Endothelial cell (in vitro differentiated cells): ENCODE measurements around the gene OLFM1. TPM values are rescaled to one million over a fixed set of nuclear protein-coding genes. Genes with fewer than 3 reads are reported as not detected.

Experiments
- DNase-seq: peaks from one replicate; pipeline ENCODE4 v3.0.0; 2021; ENCODE audit warnings: low spot score
- H3K27ac Mint-ChIP-seq: one replicate; pipeline ENCODE4 v1.8.0; 2021; ENCODE audit warnings: mixed read lengths, inconsistent platforms; ENCODE audit not compliant: unreplicated experiment
- H3K27me3 Mint-ChIP-seq: one replicate; pipeline ENCODE4 v1.8.0; 2021; ENCODE audit warnings: mild to moderate bottlenecking, moderate library complexity, mixed read lengths, inconsistent platforms; ENCODE audit not compliant: unreplicated experiment
- H3K36me3 Mint-ChIP-seq: one replicate; pipeline ENCODE4 v1.8.0; 2021; ENCODE audit warnings: mild to moderate bottlenecking, low read depth, mixed read lengths, inconsistent platforms; ENCODE audit not compliant: unreplicated experiment
- H3K4me1 Mint-ChIP-seq: one replicate; pipeline ENCODE4 v1.8.0; 2021; ENCODE audit warnings: mild to moderate bottlenecking, mixed read lengths, inconsistent platforms; ENCODE audit not compliant: unreplicated experiment
- H3K4me3 Mint-ChIP-seq: one replicate; pipeline ENCODE4 v1.8.0; 2021; ENCODE audit warnings: mild to moderate bottlenecking, mixed read lengths, inconsistent platforms; ENCODE audit not compliant: unreplicated experiment
- H3K9me3 Mint-ChIP-seq: one replicate; pipeline ENCODE4 v1.8.0; 2021; ENCODE audit warnings: mixed read lengths, inconsistent platforms; ENCODE audit not compliant: unreplicated experiment
- total RNA-seq: library from RNA; stranded (reverse); fragmentation: NEBNext Ultra II Directional; extraction: Animal tissue kit (Norgen Biotek cat#: 25700); gene quantifications from one replicate; pipeline ENCODE4 v1.2.1, GENCODE V29; 2021; ENCODE audit not compliant: unreplicated experiment
- TF ChIP-seq, protein P1 (sequence below): fragments of 200-600 bp; sonication (generic); IDR thresholded peaks from one replicate; pipeline ENCODE4 v1.5.0; 2021; ENCODE audit warnings: antibody characterized with exemption; ENCODE audit not compliant: unreplicated experiment

OLFM1 gene
- total RNA-seq, 1 donor from 2014 or later, result 0.74 TPM

DNA sequence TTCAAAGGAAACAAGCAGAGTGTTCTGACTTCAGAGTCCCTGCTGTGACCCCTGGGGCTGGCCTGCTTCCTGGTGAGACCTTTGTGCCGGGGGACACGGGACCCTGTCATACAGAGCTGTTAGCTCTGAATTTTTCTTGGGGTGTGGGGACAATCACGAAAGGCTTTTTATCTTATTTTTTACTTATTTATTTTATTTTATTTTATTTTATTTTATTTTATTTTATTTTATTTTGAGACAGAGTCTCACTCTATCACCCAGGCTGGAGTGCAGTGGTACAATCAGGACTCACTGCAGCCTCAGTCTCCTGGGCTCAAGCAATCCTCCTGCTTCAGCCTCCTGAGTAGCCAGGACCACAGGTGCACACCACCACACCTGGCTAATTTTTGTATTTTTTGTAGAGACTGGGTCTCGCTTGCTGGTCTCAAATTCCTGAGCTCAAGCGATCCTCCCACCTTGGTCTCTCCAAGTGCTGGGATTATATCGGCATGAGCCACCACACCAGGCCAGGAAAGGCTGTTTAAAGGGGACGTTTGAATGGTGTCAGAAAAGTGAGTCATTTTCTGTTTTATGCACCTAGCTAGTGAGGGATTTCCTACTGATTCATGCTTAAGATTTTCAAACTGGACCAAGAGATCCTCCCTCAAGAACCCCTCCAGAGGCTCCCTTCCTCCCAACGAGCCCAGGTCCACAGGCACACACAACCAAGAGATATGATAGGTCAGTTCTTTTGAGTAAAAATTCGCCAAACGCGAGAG lies 75.7 kb downstream of the OLFM1 start:
- H3K36me3 Mint-ChIP-seq, result no peaks in the 10 kb centered on the region
- H3K4me1 Mint-ChIP-seq, result no peaks in the 10 kb centered on the region
- no peak overlapping the region for H3K4me3 Mint-ChIP-seq

DNA sequence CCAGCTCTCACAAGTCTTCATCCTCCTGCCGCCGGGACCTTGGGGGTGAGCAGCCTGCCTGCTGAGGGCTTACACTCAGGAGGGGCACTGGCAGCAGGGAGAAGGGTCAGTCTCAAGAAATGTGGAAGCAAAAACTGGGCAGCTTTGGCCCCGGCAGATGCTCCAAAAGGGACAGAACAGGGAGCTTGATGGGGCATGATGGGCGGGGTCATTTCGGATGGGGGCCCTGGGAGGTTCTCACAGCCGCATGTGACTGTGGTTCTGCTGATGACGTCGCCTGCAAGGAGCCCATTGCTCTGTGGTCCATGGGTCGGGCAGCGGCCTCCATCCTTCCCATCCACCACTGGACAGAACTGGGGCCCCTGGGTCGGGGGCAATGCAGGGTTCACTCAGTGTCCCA lies 76.6 kb downstream of the OLFM1 start:
- TF ChIP-seq, protein P1, sequence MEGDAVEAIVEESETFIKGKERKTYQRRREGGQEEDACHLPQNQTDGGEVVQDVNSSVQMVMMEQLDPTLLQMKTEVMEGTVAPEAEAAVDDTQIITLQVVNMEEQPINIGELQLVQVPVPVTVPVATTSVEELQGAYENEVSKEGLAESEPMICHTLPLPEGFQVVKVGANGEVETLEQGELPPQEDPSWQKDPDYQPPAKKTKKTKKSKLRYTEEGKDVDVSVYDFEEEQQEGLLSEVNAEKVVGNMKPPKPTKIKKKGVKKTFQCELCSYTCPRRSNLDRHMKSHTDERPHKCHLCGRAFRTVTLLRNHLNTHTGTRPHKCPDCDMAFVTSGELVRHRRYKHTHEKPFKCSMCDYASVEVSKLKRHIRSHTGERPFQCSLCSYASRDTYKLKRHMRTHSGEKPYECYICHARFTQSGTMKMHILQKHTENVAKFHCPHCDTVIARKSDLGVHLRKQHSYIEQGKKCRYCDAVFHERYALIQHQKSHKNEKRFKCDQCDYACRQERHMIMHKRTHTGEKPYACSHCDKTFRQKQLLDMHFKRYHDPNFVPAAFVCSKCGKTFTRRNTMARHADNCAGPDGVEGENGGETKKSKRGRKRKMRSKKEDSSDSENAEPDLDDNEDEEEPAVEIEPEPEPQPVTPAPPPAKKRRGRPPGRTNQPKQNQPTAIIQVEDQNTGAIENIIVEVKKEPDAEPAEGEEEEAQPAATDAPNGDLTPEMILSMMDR, result no peak
- Mint-ChIP-seq H3K36me3 (no peaks in the 10 kb centered on the region), H3K4me3 (no peak overlapping the region), H3K27ac (no peak overlapping the region), H3K4me1 (no peaks in the 10 kb centered on the region), H3K27me3 (peaks cover 6% of the 10 kb centered on the region), H3K9me3 (no peaks in the 10 kb centered on the region)
- no peak for DNase-seq

More for the DNA sequence above, 75.7 kb downstream of the OLFM1 start:
- H3K27ac Mint-ChIP-seq, result no peak overlapping the region
- TF ChIP-seq, protein P1, result no peak
- H3K9me3 Mint-ChIP-seq, result no peaks in the 10 kb centered on the region
- H3K27me3 Mint-ChIP-seq, result peaks cover 4% of the 10 kb centered on the region
- no peak for DNase-seq

DNA sequence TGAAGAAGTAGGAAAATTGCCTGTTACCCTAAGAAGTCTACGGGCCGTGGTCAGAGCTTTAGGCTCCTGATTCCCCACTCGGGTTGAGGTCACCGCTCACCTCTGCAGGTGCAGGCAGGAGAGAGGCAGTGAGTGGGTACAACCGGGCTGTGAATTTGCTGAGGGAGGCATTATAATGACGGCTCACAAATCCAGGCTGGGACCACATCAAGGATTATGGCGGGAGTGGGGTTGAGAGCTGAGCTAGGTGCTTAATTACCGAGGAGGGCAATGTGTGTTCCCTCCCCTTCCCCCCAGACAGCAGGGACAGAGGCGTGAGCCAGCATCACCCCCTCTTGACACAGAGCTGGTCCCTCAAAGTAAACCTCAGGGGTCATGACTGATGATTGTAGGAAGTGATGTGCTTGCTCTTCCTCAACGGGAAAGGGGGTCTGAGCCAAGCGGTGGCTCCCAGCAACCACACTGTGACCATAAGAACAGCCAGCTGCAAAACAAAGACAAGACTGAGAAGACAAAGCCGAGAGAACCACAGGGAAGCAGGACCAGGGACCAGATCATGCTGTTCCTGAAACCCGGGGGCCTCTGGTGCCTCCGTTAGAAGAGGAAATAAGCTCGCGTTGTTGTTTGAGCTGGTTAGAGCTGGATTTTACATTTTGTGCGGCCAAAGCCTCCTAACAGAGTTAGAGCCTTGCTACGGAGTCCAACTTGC lies 77.7 kb downstream of the OLFM1 start:
- no peaks in the 10 kb centered on the region for H3K9me3 Mint-ChIP-seq
- H3K36me3 Mint-ChIP-seq, result no peaks in the 10 kb centered on the region
- H3K27ac Mint-ChIP-seq, result no peak overlapping the region
- H3K4me3 Mint-ChIP-seq, result no peak overlapping the region
- peaks cover 11% of the 10 kb centered on the region for H3K27me3 Mint-ChIP-seq
- TF ChIP-seq, protein P1, result no peak
- H3K4me1 Mint-ChIP-seq, result no peaks in the 10 kb centered on the region
- DNase-seq, result no peak

DNA sequence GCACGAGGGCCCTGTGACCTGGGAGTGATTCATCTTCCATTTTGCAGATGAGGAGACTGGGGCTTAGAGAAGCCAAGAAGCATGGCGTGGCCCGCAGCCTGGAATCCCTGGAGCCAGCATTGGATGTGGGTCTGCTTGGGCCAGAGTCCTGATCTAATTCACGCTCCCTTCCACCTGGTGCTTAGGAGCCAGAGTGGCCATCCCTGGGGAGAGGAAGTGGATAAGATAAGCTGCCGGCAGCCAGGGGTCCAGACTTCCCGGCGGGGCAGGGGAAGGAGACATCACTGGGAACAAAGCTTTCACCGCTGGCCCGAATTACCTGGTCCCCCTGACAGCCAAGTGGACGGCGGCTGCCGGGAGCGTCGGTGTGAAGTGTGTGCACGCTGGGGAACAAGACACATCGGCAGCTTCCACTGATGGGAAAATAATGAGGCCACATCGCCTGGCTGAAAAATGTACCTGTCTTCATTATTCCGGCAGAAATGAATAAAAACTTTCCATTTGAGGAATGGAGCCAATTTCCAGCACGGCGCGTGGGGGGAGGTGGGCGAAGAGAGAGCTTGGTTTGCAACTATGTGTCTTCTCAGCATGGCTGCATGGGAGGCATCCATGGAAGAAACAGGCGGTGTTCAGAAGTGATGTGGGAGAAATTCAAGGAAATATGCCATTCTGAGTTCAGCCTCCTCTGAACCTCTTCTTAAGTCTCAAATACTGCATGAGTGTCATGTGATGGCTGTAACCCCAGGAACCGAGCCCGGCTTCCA lies 78.5 kb downstream of the OLFM1 start:
- H3K36me3 Mint-ChIP-seq, result no peaks in the 10 kb centered on the region
- no peak for DNase-seq
- H3K4me3 Mint-ChIP-seq, result no peak overlapping the region
- H3K4me1 Mint-ChIP-seq, result no peaks in the 10 kb centered on the region
- TF ChIP-seq, protein P1, result no peak
- H3K27me3 Mint-ChIP-seq, result peaks cover 12% of the 10 kb centered on the region
- no peak overlapping the region for H3K27ac Mint-ChIP-seq
- no peaks in the 10 kb centered on the region for H3K9me3 Mint-ChIP-seq
